OCI-LY3 (cell line): ENCODE data around the gene ATP2B3.

Experiments
- CTCF ChIP-seq: fragments of 200-600, 300-600 bp; sonication (generic); IDR thresholded peaks from 2 replicates; pipeline ENCODE4 v1.5.1; 2014; ENCODE audit warnings: antibody characterized with exemption, low read length, low read depth
- EZH2phosphoT487 ChIP-seq: fragments of 200-600 bp; shearing (Covaris generic); IDR thresholded peaks from 2 replicates; pipeline ENCODE4 v1.6.1; 2018; ENCODE audit warnings: antibody characterized with exemption, mixed run types, low read depth

- TF ChIP-seq EZH2phosphoT487 (no peak), CTCF (no peak)
Observed at GRCh38 chrX:153474266-153474665, 43.2 kb upstream of the ATP2B3 start.
